ENCODE data around the gene RAB11FIP4. TPM values are rescaled to one million over a fixed set of nuclear protein-coding genes. Genes with fewer than 3 reads are reported as not detected.

Gene RAB11FIP4
- total and polyA plus RNA-seq, 2 donors (not counting 3 experiments of a cell fraction or from before 2014, with no cell fraction given), result 0.08 to 0.38 TPM

DNA sequence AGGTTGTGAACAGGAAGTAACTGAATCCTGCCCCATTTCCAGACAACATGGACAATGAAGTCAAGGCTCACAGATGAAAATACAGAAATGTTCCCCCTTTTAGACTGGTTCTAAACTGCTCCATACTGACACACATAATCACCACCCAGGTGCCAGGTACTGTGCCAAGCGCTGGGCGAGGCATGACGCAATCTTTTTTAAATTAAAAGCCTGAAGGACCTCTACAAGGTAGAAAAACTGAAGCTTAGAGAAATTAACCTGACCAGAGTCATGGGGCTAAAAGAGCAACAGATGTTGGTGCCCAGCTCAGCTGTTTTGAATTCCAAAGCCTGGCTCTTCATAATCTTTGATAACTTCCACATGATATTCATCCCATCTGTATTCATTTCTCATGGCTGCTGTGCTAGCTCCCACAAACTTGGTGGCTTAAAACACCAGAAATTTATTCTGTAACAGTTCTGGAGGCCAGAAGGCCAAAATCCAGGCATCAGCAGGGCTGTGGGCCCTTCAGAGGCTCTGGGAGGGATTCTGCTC lies 4.9 kb upstream of the RAB11FIP4 start:
- FAIRE-seq, result no peak
- Histone ChIP-seq H2AFZ (ENCODE audit: low read depth, low read length) (no peak overlapping the region), H3K4me1 (ENCODE audit: control insufficient read depth, extremely low read depth, insufficient read depth, low read length) (no peaks in the 10 kb centered on the region), H3K79me2 (ENCODE audit: control insufficient read depth, insufficient read depth, low read length) (no peaks in the 10 kb centered on the region), H3K27me3 (ENCODE audit: control insufficient read depth in 2 of 2, insufficient read depth in 2 of 2, low read length in 2 of 2) (peaks cover 3 to 7% of the 10 kb centered on the region in 2 experiments), H3K4me3 (replicated peaks in 1 of 3; ENCODE audit: insufficient read depth in 1 of 3, low read depth in 1 of 3, low read length in 3 of 3) (no peak overlapping the region), H3K36me3 (ENCODE audit: control insufficient read depth in 2 of 2, extremely low read depth in 1 of 2, insufficient read depth in 2 of 2, low read length in 2 of 2) (no peaks in the 10 kb centered on the region), H4K20me1 (replicated peaks; ENCODE audit: control insufficient read depth, extremely low read depth, insufficient read depth, low read length) (no peaks in the 10 kb centered on the region), H3K27ac (ENCODE audit: insufficient read depth, low read depth, low read length) (no peak overlapping the region), H3K9me1 (replicated peaks; ENCODE audit: control insufficient read depth, extremely low read depth, insufficient read depth, low read length) (no peaks in the 10 kb centered on the region), H3K9me3 (replicated peaks; ENCODE audit: control insufficient read depth, insufficient read depth, low read length) (no peaks in the 10 kb centered on the region), H3K9ac (replicated peaks; ENCODE audit: extremely low read depth, insufficient read depth, low read length) (no peak overlapping the region), H3K4me2 (ENCODE audit: insufficient read depth, low read length) (no peak overlapping the region)
- intact Hi-C loops (cut with micrococcal nuclease) (no loop called here), dilution Hi-C loops (cut with MboI; ENCODE audit: extremely low pct_ligation_motif_present, low sequenced_read_pairs) (no loop called here)
- CTCF ChIA-PET, result interaction anchor here (0.6 to 1.0 kb wide), 3 partner anchors 15 to 456 kb away, joined by 3 to 4 read pairs (median 3); no protein-coding TSS in a partner anchor
- TF ChIP-seq, protein P1, sequence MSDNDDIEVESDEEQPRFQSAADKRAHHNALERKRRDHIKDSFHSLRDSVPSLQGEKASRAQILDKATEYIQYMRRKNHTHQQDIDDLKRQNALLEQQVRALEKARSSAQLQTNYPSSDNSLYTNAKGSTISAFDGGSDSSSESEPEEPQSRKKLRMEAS (IDR thresholded peaks at IDR 0.05; ENCODE audit: insufficient read depth, insufficient read length), result no peak
- TF ChIP-seq, protein P2, sequence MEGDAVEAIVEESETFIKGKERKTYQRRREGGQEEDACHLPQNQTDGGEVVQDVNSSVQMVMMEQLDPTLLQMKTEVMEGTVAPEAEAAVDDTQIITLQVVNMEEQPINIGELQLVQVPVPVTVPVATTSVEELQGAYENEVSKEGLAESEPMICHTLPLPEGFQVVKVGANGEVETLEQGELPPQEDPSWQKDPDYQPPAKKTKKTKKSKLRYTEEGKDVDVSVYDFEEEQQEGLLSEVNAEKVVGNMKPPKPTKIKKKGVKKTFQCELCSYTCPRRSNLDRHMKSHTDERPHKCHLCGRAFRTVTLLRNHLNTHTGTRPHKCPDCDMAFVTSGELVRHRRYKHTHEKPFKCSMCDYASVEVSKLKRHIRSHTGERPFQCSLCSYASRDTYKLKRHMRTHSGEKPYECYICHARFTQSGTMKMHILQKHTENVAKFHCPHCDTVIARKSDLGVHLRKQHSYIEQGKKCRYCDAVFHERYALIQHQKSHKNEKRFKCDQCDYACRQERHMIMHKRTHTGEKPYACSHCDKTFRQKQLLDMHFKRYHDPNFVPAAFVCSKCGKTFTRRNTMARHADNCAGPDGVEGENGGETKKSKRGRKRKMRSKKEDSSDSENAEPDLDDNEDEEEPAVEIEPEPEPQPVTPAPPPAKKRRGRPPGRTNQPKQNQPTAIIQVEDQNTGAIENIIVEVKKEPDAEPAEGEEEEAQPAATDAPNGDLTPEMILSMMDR (IDR thresholded peaks at IDR 0.05; ENCODE audit: extremely low read depth in 1 of 2, insufficient read depth in 1 of 2, low read depth in 1 of 2, low read length in 2 of 2), result no peak
- TF ChIP-seq POLR2AphosphoS5 (IDR thresholded peaks at IDR 0.05; ENCODE audit: insufficient read depth, low read depth, low read length) (no peak), FOS (IDR thresholded peaks at IDR 0.05; ENCODE audit: borderline replicate concordance, insufficient read depth, low read length) (no peak), POLR2A (IDR thresholded peaks at IDR 0.05; ENCODE audit: low read depth, low read length) (no peak), GATA2 (IDR thresholded peaks at IDR 0.05; ENCODE audit: insufficient read depth, insufficient read length, low read depth, low read length) (no peak), EZH2 (IDR thresholded peaks at IDR 0.05; ENCODE audit: borderline replicate concordance, low read depth, low read length, severe bottlenecking) (no peak), JUN (IDR thresholded peaks at IDR 0.05; ENCODE audit: borderline replicate concordance, insufficient read depth, insufficient read length, low read depth) (no peak), MYC (IDR thresholded peaks at IDR 0.05; ENCODE audit: low read depth, low read length) (no peak)
- DNase-seq (ENCODE audit: low read depth, low spot score), result no peak
- POLR2A ChIA-PET, result no interaction called here
- BruUV-seq (replicated peaks), result no TSS peak
